HepG2 (cell line): ENCODE measurements around the gene ZMIZ1. TPM values are rescaled to one million over a fixed set of nuclear protein-coding genes. Genes with fewer than 3 reads are reported as not detected.

Experiments used
- FOXJ3 ChIP-seq: sonication (generic); formaldehyde crosslinking; IDR thresholded peaks from 2 replicates; pipeline ENCODE4 v1.4.0; 2020; ENCODE audit warnings: missing genetic modification reagents, mild to moderate bottlenecking, borderline replicate concordance
- GLMP ChIP-seq: sonication (generic); formaldehyde crosslinking; IDR thresholded peaks from 2 replicates; pipeline ENCODE4 v1.9.0; 2021; ENCODE audit warnings: missing genetic modification reagents, mild to moderate bottlenecking, borderline replicate concordance
- IRF2 ChIP-seq: IDR thresholded peaks from 2 replicates; pipeline ENCODE4 v1.6.1; 2018; ENCODE audit warnings: missing genetic modification reagents, missing compliant biosample characterization
- KDM1A ChIP-seq: IDR thresholded peaks from 2 replicates; pipeline ENCODE4 v1.6.1; 2016; ENCODE audit warnings: missing compliant biosample characterization
- MIXL1 ChIP-seq: IDR thresholded peaks from 2 replicates; pipeline ENCODE4 v1.6.1; 2016
- MYC ChIP-seq: sonication (generic); formaldehyde crosslinking; IDR thresholded peaks from 2 replicates; pipeline ENCODE4 v1.9.0; 2021; ENCODE audit warnings: missing genetic modification reagents, borderline replicate concordance
- NRL ChIP-seq: sonication (generic); formaldehyde crosslinking; IDR thresholded peaks from 2 replicates; pipeline ENCODE4 v1.5.0; 2020; ENCODE audit warnings: missing genetic modification reagents, mild to moderate bottlenecking, moderate library complexity, borderline replicate concordance
- ZBTB14 ChIP-seq: sonication (generic); formaldehyde crosslinking; IDR thresholded peaks from 2 replicates; pipeline ENCODE4 v1.4.0; 2020; ENCODE audit warnings: missing genetic modification reagents
- ZNF180 ChIP-seq: sonication (generic); formaldehyde crosslinking; IDR thresholded peaks from 2 replicates; pipeline ENCODE4 v1.4.0; 2020; ENCODE audit warnings: low read depth, missing genetic modification reagents, borderline replicate concordance
- ZNF20 ChIP-seq: sonication (generic); formaldehyde crosslinking; IDR thresholded peaks from 2 replicates; pipeline ENCODE4 v1.4.0; 2020; ENCODE audit warnings: mild to moderate bottlenecking, moderate library complexity, missing genetic modification reagents
- ZNF230 ChIP-seq: sonication (generic); formaldehyde crosslinking; IDR thresholded peaks from 2 replicates; pipeline ENCODE4 v1.4.0; 2020; ENCODE audit warnings: mild to moderate bottlenecking, missing genetic modification reagents
- ZNF570 ChIP-seq: sonication (generic); formaldehyde crosslinking; IDR thresholded peaks from 2 replicates; pipeline ENCODE4 v1.4.0; 2020; ENCODE audit warnings: mild to moderate bottlenecking, missing genetic modification reagents, borderline replicate concordance
- ZNF572 ChIP-seq: sonication (generic); formaldehyde crosslinking; IDR thresholded peaks from 2 replicates; pipeline ENCODE4 v1.5.1; 2020; ENCODE audit warnings: mild to moderate bottlenecking, missing genetic modification reagents
- ZNF678 ChIP-seq: sonication (generic); formaldehyde crosslinking; IDR thresholded peaks from 2 replicates; pipeline ENCODE4 v1.4.0; 2020; ENCODE audit warnings: mild to moderate bottlenecking, missing genetic modification reagents
- ZNF724P ChIP-seq: sonication (generic); formaldehyde crosslinking; IDR thresholded peaks from 2 replicates; pipeline ENCODE4 v1.8.0; 2022; ENCODE audit warnings: missing genetic modification reagents, borderline replicate concordance
- ZNF749 ChIP-seq: sonication (generic); formaldehyde crosslinking; IDR thresholded peaks from 2 replicates; pipeline ENCODE4 v1.8.0; 2022; ENCODE audit warnings: mild to moderate bottlenecking, missing genetic modification reagents, moderate library complexity, borderline replicate concordance
- ZSCAN5A ChIP-seq: sonication (generic); formaldehyde crosslinking; IDR thresholded peaks from 2 replicates; pipeline ENCODE4 v1.8.0; 2022; ENCODE audit warnings: mild to moderate bottlenecking, missing genetic modification reagents, borderline replicate concordance
- polyA plus RNA-seq, 8 experiments: library from polyadenylated mRNA; depleted of rRNA in 3 of 8; stranded (reverse) in 7 of 8; unstranded in 1 of 8; fragments of >200 nt; fragmentation: Illumina TruSeq in 4 of 8; extraction: Trizol in 4 of 8; gene quantifications; 2 replicates each; pipeline versions ENCODE4 v1.2.1 to v1.2.3, GENCODE V29; 2011 to 2016; ENCODE audit warnings: low read depth in 4 of 8, missing spikeins in 1 of 8, mixed read lengths in 1 of 8; ENCODE audit not compliant: insufficient read depth in 1 of 8
- total RNA-seq, 5 experiments: library from RNA; depleted of rRNA; stranded (reverse); fragments of >200 nt; fragmentation: Illumina TruSeq; extraction: Trizol; gene quantifications; 2 replicates each; pipeline ENCODE4 v1.2.3, GENCODE V29; 2016; ENCODE audit warnings: low read depth in 1 of 5
- TF ChIP-seq, protein P1 (sequence below): sonication (generic); formaldehyde crosslinking; IDR thresholded peaks from 2 replicates; pipeline ENCODE4 v1.8.0; 2022; ENCODE audit warnings: missing genetic modification reagents, mild to moderate bottlenecking, borderline replicate concordance
- TF ChIP-seq, protein P2 (sequence below): sonication (generic); formaldehyde crosslinking; conservative IDR thresholded peaks from 2 replicates; pipeline ENCODE4 v1.8.1; 2023; ENCODE audit warnings: missing genetic modification reagents
- TF ChIP-seq, protein P3 (sequence below): sonication (generic); formaldehyde crosslinking; IDR thresholded peaks from 2 replicates; pipeline ENCODE4 v1.4.0; 2020; ENCODE audit warnings: mild to moderate bottlenecking, low read depth, missing genetic modification reagents
- TF ChIP-seq, protein P4 (sequence below): sonication (generic); formaldehyde crosslinking; IDR thresholded peaks from 2 replicates; pipeline ENCODE4 v1.4.0; 2020; ENCODE audit warnings: missing genetic modification reagents

The ZMIZ1 gene
- total and polyA plus RNA-seq, 2 of the 13 experiments (the other 11 are each of a cell fraction or from before 2014, with no cell fraction given): 5.3 to 10.2 TPM

DNA sequence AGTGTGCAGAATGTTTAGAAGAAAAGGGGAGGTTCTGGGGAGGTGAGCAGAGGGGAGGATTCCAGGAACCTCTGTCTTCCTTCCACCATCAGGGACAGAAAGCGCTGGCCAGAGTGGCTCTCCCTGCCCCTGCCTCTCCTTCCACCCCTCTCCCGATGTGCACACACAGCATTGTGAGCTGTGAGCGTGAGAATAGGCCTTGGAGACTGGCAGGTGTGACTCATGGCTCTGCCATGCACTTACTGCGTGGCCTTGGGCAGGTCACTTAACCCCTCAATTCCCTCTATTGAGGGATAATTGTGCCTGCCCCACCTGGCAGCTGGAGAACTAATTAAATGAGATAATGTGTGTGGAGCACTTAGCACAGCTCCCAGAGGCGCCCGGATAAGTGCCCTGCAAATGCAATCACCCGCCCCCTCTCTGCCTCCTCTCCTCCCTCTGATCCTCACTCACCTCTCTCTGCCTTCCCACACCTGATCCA is 115.4 kb downstream of the ZMIZ1 start (continued):
- TF ChIP-seq ZSCAN5A (CRISPR knock-in tag): no peak
- no peak for TF ChIP-seq ZBTB14 (CRISPR knock-in tag)
- peak; percentile 35; the same call in 1 of the 2 replicates for TF ChIP-seq MYC (CRISPR knock-in tag)
- peak; percentile 78; the same call in 1 of the 2 replicates for TF ChIP-seq MIXL1 (CRISPR knock-in tag)
- no peak for TF ChIP-seq ZNF724P
- TF ChIP-seq GLMP (CRISPR knock-in tag): no peak
- no peak for TF ChIP-seq ZNF570 (CRISPR knock-in tag)
- peak; percentile 81 for TF ChIP-seq IRF2 (CRISPR knock-in tag)
- no peak for TF ChIP-seq FOXJ3 (CRISPR knock-in tag)
- TF ChIP-seq ZNF230 (CRISPR knock-in tag): no peak
- TF ChIP-seq ZNF180 (CRISPR knock-in tag): no peak
- TF ChIP-seq ZNF20: no peak
- TF ChIP-seq, protein P1, sequence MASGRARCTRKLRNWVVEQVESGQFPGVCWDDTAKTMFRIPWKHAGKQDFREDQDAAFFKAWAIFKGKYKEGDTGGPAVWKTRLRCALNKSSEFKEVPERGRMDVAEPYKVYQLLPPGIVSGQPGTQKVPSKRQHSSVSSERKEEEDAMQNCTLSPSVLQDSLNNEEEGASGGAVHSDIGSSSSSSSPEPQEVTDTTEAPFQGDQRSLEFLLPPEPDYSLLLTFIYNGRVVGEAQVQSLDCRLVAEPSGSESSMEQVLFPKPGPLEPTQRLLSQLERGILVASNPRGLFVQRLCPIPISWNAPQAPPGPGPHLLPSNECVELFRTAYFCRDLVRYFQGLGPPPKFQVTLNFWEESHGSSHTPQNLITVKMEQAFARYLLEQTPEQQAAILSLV (CRISPR knock-in tag): 0 out of 2 replicates have a peak, but pooled peaks have one; percentile 41
- TF ChIP-seq NRL (CRISPR knock-in tag): no peak; the same call in 1 of the 2 replicates
- no peak for TF ChIP-seq ZNF678
- no peak for TF ChIP-seq ZNF572 (CRISPR knock-in tag)
- TF ChIP-seq, protein P2, sequence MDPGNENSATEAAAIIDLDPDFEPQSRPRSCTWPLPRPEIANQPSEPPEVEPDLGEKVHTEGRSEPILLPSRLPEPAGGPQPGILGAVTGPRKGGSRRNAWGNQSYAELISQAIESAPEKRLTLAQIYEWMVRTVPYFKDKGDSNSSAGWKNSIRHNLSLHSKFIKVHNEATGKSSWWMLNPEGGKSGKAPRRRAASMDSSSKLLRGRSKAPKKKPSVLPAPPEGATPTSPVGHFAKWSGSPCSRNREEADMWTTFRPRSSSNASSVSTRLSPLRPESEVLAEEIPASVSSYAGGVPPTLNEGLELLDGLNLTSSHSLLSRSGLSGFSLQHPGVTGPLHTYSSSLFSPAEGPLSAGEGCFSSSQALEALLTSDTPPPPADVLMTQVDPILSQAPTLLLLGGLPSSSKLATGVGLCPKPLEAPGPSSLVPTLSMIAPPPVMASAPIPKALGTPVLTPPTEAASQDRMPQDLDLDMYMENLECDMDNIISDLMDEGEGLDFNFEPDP (CRISPR knock-in tag): no peak
- 0 out of 2 replicates have a peak, but pooled peaks have one; percentile 11 for TF ChIP-seq KDM1A (CRISPR knock-in tag)
- TF ChIP-seq, protein P3, sequence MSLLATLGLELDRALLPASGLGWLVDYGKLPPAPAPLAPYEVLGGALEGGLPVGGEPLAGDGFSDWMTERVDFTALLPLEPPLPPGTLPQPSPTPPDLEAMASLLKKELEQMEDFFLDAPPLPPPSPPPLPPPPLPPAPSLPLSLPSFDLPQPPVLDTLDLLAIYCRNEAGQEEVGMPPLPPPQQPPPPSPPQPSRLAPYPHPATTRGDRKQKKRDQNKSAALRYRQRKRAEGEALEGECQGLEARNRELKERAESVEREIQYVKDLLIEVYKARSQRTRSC (CRISPR knock-in tag): no peak
- TF ChIP-seq, protein P4, sequence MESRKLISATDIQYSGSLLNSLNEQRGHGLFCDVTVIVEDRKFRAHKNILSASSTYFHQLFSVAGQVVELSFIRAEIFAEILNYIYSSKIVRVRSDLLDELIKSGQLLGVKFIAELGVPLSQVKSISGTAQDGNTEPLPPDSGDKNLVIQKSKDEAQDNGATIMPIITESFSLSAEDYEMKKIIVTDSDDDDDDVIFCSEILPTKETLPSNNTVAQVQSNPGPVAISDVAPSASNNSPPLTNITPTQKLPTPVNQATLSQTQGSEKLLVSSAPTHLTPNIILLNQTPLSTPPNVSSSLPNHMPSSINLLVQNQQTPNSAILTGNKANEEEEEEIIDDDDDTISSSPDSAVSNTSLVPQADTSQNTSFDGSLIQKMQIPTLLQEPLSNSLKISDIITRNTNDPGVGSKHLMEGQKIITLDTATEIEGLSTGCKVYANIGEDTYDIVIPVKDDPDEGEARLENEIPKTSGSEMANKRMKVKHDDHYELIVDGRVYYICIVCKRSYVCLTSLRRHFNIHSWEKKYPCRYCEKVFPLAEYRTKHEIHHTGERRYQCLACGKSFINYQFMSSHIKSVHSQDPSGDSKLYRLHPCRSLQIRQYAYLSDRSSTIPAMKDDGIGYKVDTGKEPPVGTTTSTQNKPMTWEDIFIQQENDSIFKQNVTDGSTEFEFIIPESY (CRISPR knock-in tag): peak; percentile 51; the same call in 1 of the 2 replicates
- TF ChIP-seq ZNF749: no peak
